Middle frontal gyrus (tissue), 1 donor: ENCODE results near the gene TMEM168.

Experiments
- DNase-seq: peaks from one replicate; pipeline ENCODE4 v3.0.0-alpha.2; 2015; ENCODE audit warnings: low spot score; ENCODE audit errors: extremely low spot score

Gene TMEM168

DNA sequence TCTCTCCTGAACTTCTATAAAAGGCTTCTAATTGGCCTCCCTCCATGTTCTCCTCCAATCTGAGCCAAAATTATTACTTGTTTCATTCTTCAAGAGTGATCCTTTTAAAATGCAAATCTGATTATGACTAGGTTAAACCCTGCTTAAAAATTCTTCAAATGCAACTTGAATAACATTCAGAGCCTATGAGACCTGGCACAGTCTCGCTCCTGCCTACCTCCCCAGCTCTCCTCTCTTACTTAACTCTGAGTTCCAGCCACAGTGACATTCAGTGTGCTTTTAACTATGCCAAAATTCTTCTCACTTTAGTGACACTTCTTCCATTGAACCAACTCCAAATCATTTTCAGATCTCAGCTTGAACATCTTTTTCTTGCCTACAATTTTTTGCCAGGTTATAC, 68.8 kb downstream of the TMEM168 start:
- DNase-seq = peak; percentile 58

DNA sequence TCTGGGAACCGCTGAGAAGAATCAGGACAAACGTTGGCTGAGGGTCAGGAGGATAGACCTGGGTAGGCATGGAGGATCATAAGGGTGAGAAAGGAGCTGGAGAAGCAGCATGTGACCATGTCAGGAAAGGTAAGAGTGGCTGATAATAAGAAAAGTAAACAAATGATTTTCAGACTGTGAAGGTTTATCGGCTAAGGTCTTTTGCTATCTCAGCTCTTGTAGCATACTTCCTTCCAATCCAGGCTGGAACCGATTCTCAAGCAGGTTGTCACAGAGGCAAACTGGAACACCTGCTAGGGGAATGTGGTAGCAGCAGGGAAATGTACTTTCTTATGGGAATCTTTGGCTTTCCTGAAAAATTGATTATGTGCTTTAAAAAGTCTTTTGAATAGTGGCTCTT, 74.7 kb downstream of the TMEM168 start:
- DNase-seq = no peak

DNA sequence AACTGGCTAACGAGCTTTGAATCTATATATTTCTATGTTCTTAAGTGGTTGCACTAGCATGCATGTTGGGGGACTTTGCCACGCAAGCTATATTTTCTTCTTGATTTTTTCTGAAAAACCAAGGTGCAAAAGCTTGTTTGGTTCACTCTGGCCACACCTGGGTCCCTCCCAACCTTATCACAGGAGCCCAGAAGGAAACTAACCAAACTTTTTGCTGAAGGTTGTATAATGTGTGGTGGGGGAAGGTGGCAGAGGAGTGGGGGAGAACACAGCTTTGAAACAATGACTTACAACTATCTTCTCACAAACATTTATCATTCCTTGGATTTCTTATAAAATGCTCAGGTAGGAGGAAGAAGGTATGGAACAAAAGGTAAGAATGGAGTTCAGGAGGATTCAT, 75.3 kb downstream of the TMEM168 start:
- no peak for DNase-seq
